GM19395 (cell line): Measurements from ENCODE around the gene CA12.
"Not testable (repeated sequence)": the region's sequence is repeated elsewhere in the genome, so short reads cannot be mapped to it uniquely, and the experiment has no call there.

Source experiments
- ATAC-seq: cut with Tn5 transposase; IDR thresholded peaks from one replicate; pipeline ENCODE4 v1.9.1; 2021; ENCODE audit warnings: mild to moderate bottlenecking, moderate library complexity; ENCODE audit not compliant: unreplicated experiment

The CA12 gene

DNA sequence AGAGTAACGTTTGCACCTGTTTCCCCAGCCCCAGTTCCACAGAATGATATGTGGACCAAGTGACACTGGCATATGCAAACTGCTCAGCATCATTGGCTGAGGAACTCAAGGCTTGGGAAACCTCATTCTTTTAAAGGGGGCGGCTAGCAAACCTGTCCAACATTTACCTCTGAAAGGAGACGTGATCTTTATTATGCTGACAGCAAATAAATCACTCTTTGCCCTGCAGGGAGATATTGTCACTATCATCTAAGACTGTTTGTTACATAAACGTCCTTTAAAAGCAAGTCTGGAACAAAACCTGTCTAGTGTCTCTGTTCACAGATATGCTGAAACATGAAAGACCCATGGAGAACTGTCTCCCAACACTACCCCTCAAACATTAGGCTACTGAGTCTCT lies 21.5 kb downstream of the CA12 start:
- no peak for ATAC-seq

- ATAC-seq: no peak
These were observed 23.2 kb downstream of the CA12 start for GRCh38 chr15:63358241-63359029.

- no peak for ATAC-seq
These were observed 23.9 kb downstream of the CA12 start for GRCh38 chr15:63357731-63358130.

GRCh38 chr15:63357061-63357460 lies 24.6 kb downstream of the CA12 start:
- no peak for ATAC-seq

DNA sequence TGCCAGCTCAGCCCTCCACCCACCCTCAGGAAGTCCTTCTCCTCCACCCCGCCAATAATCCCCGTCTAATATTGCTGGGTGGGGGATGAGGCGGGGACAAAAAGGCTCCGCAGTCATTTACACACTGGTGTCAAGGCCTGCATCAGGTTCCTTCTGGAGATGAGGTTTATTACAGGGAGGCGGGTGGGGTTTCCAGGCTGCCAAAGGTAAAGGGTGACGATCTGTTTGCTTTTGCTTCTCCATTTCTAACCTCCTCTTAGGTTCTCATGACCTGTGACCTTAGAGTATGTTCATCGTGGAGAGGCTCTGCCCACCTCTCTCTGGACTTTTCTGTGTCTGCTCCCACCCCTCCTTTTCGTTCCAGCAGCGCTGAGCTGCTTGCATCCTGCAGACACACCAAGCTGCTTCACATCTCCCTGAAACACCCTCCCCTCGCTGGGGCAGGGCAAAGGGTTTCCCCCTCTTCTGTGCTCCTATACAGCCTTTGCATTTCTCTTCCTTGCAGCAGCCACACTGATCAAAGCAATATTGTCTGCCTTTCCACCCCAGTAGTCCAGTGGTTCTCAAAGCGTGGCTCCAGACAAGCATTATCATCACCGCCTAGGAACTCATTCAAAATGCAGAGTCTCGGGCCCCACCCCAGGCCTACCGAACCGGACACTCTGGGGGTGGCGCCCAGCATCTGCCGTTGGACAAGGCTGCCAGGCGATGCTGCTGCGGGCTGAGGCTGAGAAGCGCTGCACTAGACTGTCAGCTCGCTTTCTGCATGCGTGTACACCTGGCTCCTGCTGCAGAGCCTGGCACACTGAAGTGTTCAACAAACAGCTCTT lies 26.6 kb downstream of the CA12 start:
- ATAC-seq: no peak

DNA sequence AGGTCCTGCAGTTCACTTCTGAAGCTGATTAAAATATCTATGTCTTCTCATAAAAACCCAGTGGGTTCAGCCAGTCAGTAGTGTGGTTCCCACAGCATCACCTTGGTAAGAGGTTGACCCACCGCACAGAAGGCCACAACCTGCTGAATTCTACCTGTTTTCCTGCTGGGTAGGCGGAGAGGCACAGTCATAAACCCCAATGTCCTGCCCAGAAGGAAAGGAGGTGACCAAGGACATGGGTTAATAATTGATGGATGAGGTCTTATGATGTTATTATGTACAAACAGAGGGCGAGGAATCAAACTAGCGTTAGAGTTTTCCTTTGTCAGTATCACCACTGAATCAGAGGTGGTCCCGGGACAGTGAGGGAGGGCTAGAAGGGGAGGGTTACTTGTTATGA lies 27.8 kb downstream of the CA12 start:
- ATAC-seq: no peak

GRCh38 chr15:63353261-63353660 lies 28.4 kb downstream of the CA12 start:
- ATAC-seq: no peak

DNA sequence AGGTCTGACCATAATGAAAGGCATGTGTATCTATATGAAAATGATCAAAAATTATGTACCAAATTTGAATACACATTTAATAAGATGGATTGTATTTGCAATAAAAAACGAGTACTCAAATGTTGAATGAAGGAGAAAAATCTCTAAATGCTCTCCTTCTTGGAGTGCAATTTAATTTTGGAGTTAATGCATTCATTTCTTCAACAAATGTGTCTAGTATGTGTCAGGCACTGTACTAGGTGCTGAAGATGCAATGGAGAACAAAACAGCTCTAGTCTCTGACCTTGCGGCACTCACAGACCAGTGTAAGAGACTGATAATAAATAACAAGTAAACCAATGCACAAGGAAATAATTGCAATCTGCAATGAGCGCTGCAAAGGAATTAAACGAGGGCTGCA lies 28.8 kb downstream of the CA12 start:
- no peak for ATAC-seq

GRCh38 chr15:63351170-63351569 lies 30.5 kb downstream of the CA12 start:
- no peak for ATAC-seq

GRCh38 chr15:63350178-63350621 lies 31.4 kb downstream of the CA12 start:
- ATAC-seq: no peak

DNA sequence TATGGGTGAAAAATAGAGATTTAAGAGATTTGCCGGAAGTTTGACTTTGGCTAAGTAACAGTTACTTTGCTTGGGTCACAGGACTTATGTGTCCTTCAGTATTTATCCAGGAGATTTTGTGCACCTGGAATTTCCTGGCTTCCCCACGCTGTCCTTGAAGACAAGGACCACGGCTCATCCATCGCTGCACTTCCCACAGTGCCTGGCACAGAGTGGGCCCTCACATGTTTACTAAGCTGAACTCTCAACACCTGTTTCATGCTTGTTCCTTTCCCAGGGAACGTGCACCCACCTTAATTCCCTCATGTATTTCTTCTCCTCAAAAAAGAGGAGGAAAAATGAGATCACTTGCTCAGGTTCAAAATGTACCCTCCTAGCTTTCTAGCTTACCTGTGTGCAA lies 32.0 kb downstream of the CA12 start:
- ATAC-seq: no peak

- no peak for ATAC-seq
These were observed 32.5 kb downstream of the CA12 start for GRCh38 chr15:63349156-63349555.

DNA sequence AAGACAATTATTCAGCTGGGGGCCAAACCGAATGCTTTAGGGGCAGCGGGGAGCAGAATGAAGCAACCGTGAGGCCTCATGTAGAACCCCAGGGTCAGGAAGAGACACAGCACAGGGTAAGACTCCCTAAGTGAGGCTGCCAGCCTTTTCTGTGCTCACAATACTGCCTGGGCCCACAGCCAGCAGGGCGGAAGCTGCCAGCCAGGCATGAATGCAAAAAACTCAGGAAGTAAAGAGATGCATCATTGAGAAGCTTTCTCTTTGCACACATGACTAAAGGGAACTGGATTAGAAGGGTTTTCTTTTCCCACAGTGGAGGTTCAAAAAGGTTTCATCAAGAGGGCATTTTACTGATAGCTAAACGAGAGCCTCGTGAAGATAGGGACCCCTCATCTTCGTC lies 33.3 kb downstream of the CA12 start:
- no peak for ATAC-seq

- ATAC-seq: no peak
These were observed 34.4 kb downstream of the CA12 start for GRCh38 chr15:63347074-63347857.

- ATAC-seq: no peak
These were observed 36.3 kb downstream of the CA12 start for GRCh38 chr15:63345391-63345752.

- ATAC-seq: no peak
These were observed 36.8 kb downstream of the CA12 start for GRCh38 chr15:63344731-63345390.

GRCh38 chr15:63342996-63343562 lies 38.6 kb downstream of the CA12 start:
- ATAC-seq: not testable (repeated sequence)

DNA sequence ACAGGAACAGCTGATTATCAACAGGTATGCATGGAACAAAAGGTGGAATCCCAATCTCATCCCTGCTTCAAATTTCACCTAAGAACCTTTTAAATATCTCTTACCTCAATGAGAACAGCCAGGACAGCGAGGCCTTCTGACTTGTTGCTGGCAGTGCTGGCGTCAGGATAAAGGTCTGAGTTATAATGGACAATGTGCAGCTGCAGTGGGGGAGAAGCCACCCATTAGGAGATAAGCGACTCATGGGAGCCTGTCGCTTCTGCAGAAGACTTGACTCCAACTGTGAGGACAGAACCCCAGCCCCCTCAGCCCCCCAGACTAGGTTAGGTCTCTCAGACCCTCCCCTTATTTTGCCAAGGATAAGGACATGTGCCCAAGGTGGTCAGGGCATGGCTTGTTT lies 39.7 kb downstream of the CA12 start:
- ATAC-seq: no peak

GRCh38 chr15:63340878-63341277 lies 40.8 kb downstream of the CA12 start:
- ATAC-seq: no peak

DNA sequence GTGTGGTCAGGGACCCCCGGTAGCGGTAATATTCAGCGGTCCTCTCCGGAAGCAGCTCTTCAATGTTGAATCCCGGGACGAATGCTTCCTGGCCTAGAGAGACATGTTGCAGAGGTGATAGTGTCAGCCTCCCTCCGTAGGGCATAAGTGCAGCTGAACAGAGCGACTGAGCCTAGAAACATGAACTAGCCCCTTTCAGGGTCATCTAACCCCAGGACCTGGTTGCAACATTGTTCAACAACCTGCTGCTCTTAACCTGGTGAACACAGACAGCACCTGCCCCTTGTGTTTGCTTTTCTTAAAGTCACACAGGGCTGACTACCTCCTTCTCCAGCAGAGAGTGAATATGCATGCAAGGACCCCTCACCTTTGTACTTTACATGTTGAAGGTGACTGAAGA lies 41.3 kb downstream of the CA12 start:
- no peak for ATAC-seq

DNA sequence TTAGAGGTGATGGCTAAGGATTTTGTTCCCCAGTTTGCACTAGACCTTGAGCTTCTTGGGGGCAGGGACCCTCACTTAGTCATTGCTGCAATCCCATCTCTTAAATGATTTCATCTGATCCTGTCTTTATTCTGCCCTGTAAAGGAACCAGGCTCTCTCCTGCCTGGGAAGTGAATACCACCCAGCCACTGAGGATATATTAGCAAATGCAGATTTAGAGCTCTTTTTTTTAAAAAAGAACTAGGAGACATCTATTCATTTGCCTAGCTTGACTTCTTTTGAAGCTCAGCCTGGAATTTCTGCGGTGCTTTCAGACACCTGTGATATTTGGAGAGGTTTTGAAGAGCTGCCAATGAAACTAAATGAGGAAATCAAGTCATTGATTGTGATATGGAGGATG lies 41.8 kb downstream of the CA12 start:
- no peak for ATAC-seq
